Stimulated activated CD8-positive, alpha-beta memory T cell treated with anti-CD3 and anti-CD28 coated beads, Interleukin-15, amount 100 ng/mL, for 48 hours (primary cell): ENCODE data around the gene MNS1.
"Not testable (repeated sequence)": the region's sequence is repeated elsewhere in the genome, so short reads cannot be mapped to it uniquely, and the experiment has no call there.

Experiments
- DNase-seq, 2 donors: peaks; one replicate each; pipeline ENCODE4 v3.0.0-alpha.2; 2020; ENCODE audit warnings: low read depth in 2 of 2

Gene MNS1

GRCh38 chr15:56454836-56455235 lies 10.1 kb downstream of the MNS1 start:
- DNase-seq = no peak

- no peak for DNase-seq
Measured at GRCh38 chr15:56445746-56446145, 19.2 kb downstream of the MNS1 start.

GRCh38 chr15:56442354-56442753 lies 22.6 kb downstream of the MNS1 start:
- no peak for DNase-seq

- no peak for DNase-seq
Measured at GRCh38 chr15:56440214-56440770, 24.6 kb downstream of the MNS1 start.

- DNase-seq = no peak
Measured at GRCh38 chr15:56432304-56432703, 32.6 kb downstream of the MNS1 start.

GRCh38 chr15:56428821-56429458 lies 36.0 kb downstream of the MNS1 start:
- no peak for DNase-seq

GRCh38 chr15:56425976-56426375 lies 39.0 kb downstream of the MNS1 start:
- no peak for DNase-seq

GRCh38 chr15:56425276-56425675 lies 39.7 kb downstream of the MNS1 start:
- DNase-seq = no peak

- DNase-seq = not testable (repeated sequence)
Measured at GRCh38 chr15:56413114-56413733, 51.7 kb downstream of the MNS1 start.

GRCh38 chr15:56411122-56411749 lies 53.7 kb downstream of the MNS1 start:
- no peak for DNase-seq

- DNase-seq = no peak
Measured at GRCh38 chr15:56410721-56411120, 54.2 kb downstream of the MNS1 start.

- DNase-seq = not testable (repeated sequence)
Measured at GRCh38 chr15:56399209-56399608, 65.7 kb downstream of the MNS1 start.

- DNase-seq = not testable (repeated sequence)
Measured at GRCh38 chr15:56397325-56397724, 67.6 kb downstream of the MNS1 start.

GRCh38 chr15:56394909-56395308 lies 70.0 kb downstream of the MNS1 start:
- no peak for DNase-seq

GRCh38 chr15:56393277-56393676 lies 71.7 kb downstream of the MNS1 start:
- no peak for DNase-seq

- no peak for DNase-seq
Measured at GRCh38 chr15:56390739-56391267, 74.1 kb downstream of the MNS1 start.

- DNase-seq = no peak
Measured at GRCh38 chr15:56385908-56386307, 79.0 kb downstream of the MNS1 start.

- no peak for DNase-seq
Measured at GRCh38 chr15:56383010-56383409, 81.9 kb downstream of the MNS1 start.
